ENCODE data around the gene XKR3.
"Not testable (repeated sequence)": the region's sequence is repeated elsewhere in the genome, so short reads cannot be mapped to it uniquely, and the experiment has no call there.

XKR3 gene

GRCh38 chr22:16747266-16748159 lies 77.7 kb downstream of the XKR3 start:
- not testable (repeated sequence) for DNase-seq

GRCh38 chr22:16734271-16734670 lies 90.9 kb downstream of the XKR3 start:
- DNase-seq: not testable (repeated sequence)
